Keratinocyte (primary cell): ENCODE data around the gene MOCS1. TPM values are rescaled to one million over a fixed set of nuclear protein-coding genes. Genes with fewer than 3 reads are reported as not detected.

Experiments used
- DNase-seq: peaks from one replicate; pipeline ENCODE4 v3.0.0-alpha.2; 2011; ENCODE audit warnings: low read depth, missing footprints, low spot score
- FAIRE-seq: peaks from 2 replicates; lab custom pipeline; 2011; peaks lifted over from hg19 to GRCh38; lab: Jason Lieb, UNC
- H2AFZ ChIP-seq: 2 replicates; pipeline ENCODE4 v1.6.0; 2012; ENCODE audit warnings: low read length, control low read depth, inconsistent platforms; ENCODE audit not compliant: control insufficient read depth
- H3K27ac ChIP-seq: 2 replicates; pipeline ENCODE4 v1.5.1; 2011; ENCODE audit warnings: low read length; ENCODE audit not compliant: control insufficient read depth, insufficient read depth
- H3K27me3 ChIP-seq: 3 replicates; pipeline ENCODE4 v1.6.0; 2011; ENCODE audit warnings: low read length; ENCODE audit not compliant: control insufficient read depth, insufficient read depth; ENCODE audit errors: extremely low read depth
- H3K36me3 ChIP-seq, 2 experiments: 2 replicates in 1 of 2; 3 replicates in 1 of 2; pipeline ENCODE4 v1.5.1; 2011; ENCODE audit warnings: low read length in 2 of 2, mild to moderate bottlenecking in 1 of 2; ENCODE audit not compliant: control insufficient read depth in 2 of 2, insufficient read depth in 2 of 2; ENCODE audit errors: extremely low read depth in 1 of 2
- H3K4me1 ChIP-seq: 3 replicates; pipeline ENCODE4 v1.5.1; 2011; ENCODE audit warnings: low read length; ENCODE audit not compliant: control insufficient read depth, insufficient read depth; ENCODE audit errors: extremely low read depth
- H3K4me2 ChIP-seq: 3 replicates; pipeline ENCODE4 v1.6.0; 2011; ENCODE audit warnings: low read depth, low read length; ENCODE audit not compliant: control insufficient read depth, insufficient read depth; ENCODE audit errors: extremely low read depth
- H3K4me3 ChIP-seq, 3 experiments: fragments of 200-600 bp in 1 of 3; sonication (generic) in 1 of 3; 2 replicates in 2 of 3; 3 replicates in 1 of 3; pipeline ENCODE4 v1.5.1; 2011 to 2016; ENCODE audit warnings: low read length in 3 of 3, mild to moderate bottlenecking in 3 of 3, control low read depth in 2 of 3, inconsistent platforms in 1 of 3, low read depth in 1 of 3, mixed read lengths in 1 of 3, mixed run types in 1 of 3, moderate library complexity in 1 of 3; ENCODE audit not compliant: control insufficient read depth in 2 of 3, insufficient read depth in 2 of 3; ENCODE audit errors: extremely low read depth in 1 of 3
- H3K79me2 ChIP-seq: 2 replicates; pipeline ENCODE4 v1.6.0; 2012; ENCODE audit warnings: low read length; ENCODE audit not compliant: control insufficient read depth, insufficient read depth
- H3K9ac ChIP-seq: 3 replicates; pipeline ENCODE4 v1.6.0; 2011; ENCODE audit warnings: low read length; ENCODE audit not compliant: control insufficient read depth, insufficient read depth; ENCODE audit errors: extremely low read depth
- H3K9me1 ChIP-seq: 3 replicates; pipeline ENCODE4 v1.6.0; 2011; ENCODE audit warnings: low read length; ENCODE audit not compliant: control insufficient read depth, insufficient read depth; ENCODE audit errors: extremely low read depth
- H3K9me3 ChIP-seq: 2 replicates; pipeline ENCODE4 v1.5.1; 2012; ENCODE audit warnings: low read depth, low read length; ENCODE audit not compliant: control insufficient read depth
- H4K20me1 ChIP-seq: 3 replicates; pipeline ENCODE4 v1.6.0; 2011; ENCODE audit warnings: low read length; ENCODE audit not compliant: control insufficient read depth, insufficient read depth; ENCODE audit errors: extremely low read depth
- CTCF ChIP-seq, 3 experiments: IDR thresholded peaks in 1 of 3; conservative IDR thresholded peaks in 1 of 3; optimal IDR thresholded peaks in 1 of 3; 2 replicates in 2 of 3; 3 replicates in 1 of 3; pipeline versions ENCODE3 to v1.5.1; 2011; ENCODE audit warnings: low read length in 3 of 3, mild to moderate bottlenecking in 3 of 3, moderate library complexity in 2 of 3, control low read depth in 1 of 3, inconsistent platforms in 1 of 3; ENCODE audit not compliant: insufficient read depth in 2 of 3; ENCODE audit errors: extremely low read depth in 1 of 3
- EZH2 ChIP-seq: IDR thresholded peaks from one replicate; pipeline ENCODE4 v1.6.1; 2012; ENCODE audit warnings: inconsistent platforms, mild to moderate bottlenecking, low read length, moderate library complexity
- dilution Hi-C: fragments of 300-500 bp; cut with MboI; formaldehyde crosslinking; loops from one replicate; pipeline ENCODE4 v1.7.0; 2020; ENCODE audit warnings: low sequenced_read_pairs; ENCODE audit not compliant: extremely low pct_ligation_motif_present
- polyA plus RNA-seq, 5 experiments: library from polyadenylated mRNA; depleted of rRNA in 3 of 5; stranded (reverse) in 3 of 5; stranded (forward) in 1 of 5; unstranded in 1 of 5; fragments of >200 nt; gene quantifications; 1 replicate in 1 of 5; 2 replicates in 3 of 5; 3 replicates in 1 of 5; pipeline versions ENCODE4 v1.2.1 to v1.2.3, GENCODE V29; 2011 to 2012; ENCODE audit warnings: missing spikeins in 2 of 5, low read depth in 1 of 5, low replicate concordance in 1 of 5

The MOCS1 gene
- polyA plus RNA-seq, 1 donor (not counting 4 experiments of a cell fraction or from before 2014, with no cell fraction given) = 2.2 TPM

GRCh38 chr6:39924283-39924682, 10.0 kb downstream of the MOCS1 start:
- dilution Hi-C loops = no loop called here
- no peaks in the 10 kb centered on the region for H3K9me1 ChIP-seq
- H3K9me3 ChIP-seq = no peaks in the 10 kb centered on the region
- H3K27ac ChIP-seq = no peak overlapping the region
- no peak overlapping the region for H3K4me2 ChIP-seq
- DNase-seq = no peak
- H2AFZ ChIP-seq = no peak overlapping the region
- TF ChIP-seq EZH2 (no peak), CTCF (optimal IDR thresholded peaks at IDR 0.05 in 1 of 3, IDR thresholded peaks at IDR 0.05 in 1 of 3, conservative IDR thresholded peaks at IDR 0.05 in 1 of 3; ENCODE audit: extremely low read depth in 1 of 3, insufficient read depth in 2 of 3, low read length in 3 of 3) (no peak)
- peaks cover 15% of the 10 kb centered on the region for H3K4me1 ChIP-seq
- no peak overlapping the region for H3K9ac ChIP-seq
- H3K27me3 ChIP-seq = no peaks in the 10 kb centered on the region
- FAIRE-seq = no peak
- H3K4me3 ChIP-seq = no peak overlapping the region
- H3K79me2 ChIP-seq = no peaks in the 10 kb centered on the region
- no peaks in the 10 kb centered on the region for H4K20me1 ChIP-seq
- H3K36me3 ChIP-seq = no peaks in the 10 kb centered on the region

GRCh38 chr6:39923861-39924260, 10.4 kb downstream of the MOCS1 start:
- no peak for DNase-seq
- H3K79me2 ChIP-seq = no peaks in the 10 kb centered on the region
- no peaks in the 10 kb centered on the region for H3K27me3 ChIP-seq
- no peaks in the 10 kb centered on the region for H4K20me1 ChIP-seq
- no peak overlapping the region for H3K4me3 ChIP-seq
- dilution Hi-C loops = no loop called here
- H3K9me3 ChIP-seq = no peaks in the 10 kb centered on the region
- H3K36me3 ChIP-seq = no peaks in the 10 kb centered on the region
- no peak overlapping the region for H2AFZ ChIP-seq
- no peak for FAIRE-seq
- TF ChIP-seq CTCF (optimal IDR thresholded peaks at IDR 0.05 in 1 of 3, IDR thresholded peaks at IDR 0.05 in 1 of 3, conservative IDR thresholded peaks at IDR 0.05 in 1 of 3; ENCODE audit: extremely low read depth in 1 of 3, insufficient read depth in 2 of 3, low read length in 3 of 3) (no peak), EZH2 (no peak)
- H3K9me1 ChIP-seq = no peaks in the 10 kb centered on the region
- peaks cover 15% of the 10 kb centered on the region for H3K4me1 ChIP-seq
- no peak overlapping the region for H3K9ac ChIP-seq
- no peak overlapping the region for H3K4me2 ChIP-seq
- H3K27ac ChIP-seq = no peak overlapping the region
